ENCODE measurements around the gene SKIC8. TPM values are rescaled to one million over a fixed set of nuclear protein-coding genes. Genes with fewer than 3 reads are reported as not detected.
"Not testable (repeated sequence)": the region's sequence is repeated elsewhere in the genome, so short reads cannot be mapped to it uniquely, and the experiment has no call there.

Gene SKIC8
- total RNA-seq, 1 donor, result 72.1 TPM

GRCh38 chr15:78251136-78251535 lies 48.3 kb downstream of the SKIC8 start:
- TF ChIP-seq, protein P1, sequence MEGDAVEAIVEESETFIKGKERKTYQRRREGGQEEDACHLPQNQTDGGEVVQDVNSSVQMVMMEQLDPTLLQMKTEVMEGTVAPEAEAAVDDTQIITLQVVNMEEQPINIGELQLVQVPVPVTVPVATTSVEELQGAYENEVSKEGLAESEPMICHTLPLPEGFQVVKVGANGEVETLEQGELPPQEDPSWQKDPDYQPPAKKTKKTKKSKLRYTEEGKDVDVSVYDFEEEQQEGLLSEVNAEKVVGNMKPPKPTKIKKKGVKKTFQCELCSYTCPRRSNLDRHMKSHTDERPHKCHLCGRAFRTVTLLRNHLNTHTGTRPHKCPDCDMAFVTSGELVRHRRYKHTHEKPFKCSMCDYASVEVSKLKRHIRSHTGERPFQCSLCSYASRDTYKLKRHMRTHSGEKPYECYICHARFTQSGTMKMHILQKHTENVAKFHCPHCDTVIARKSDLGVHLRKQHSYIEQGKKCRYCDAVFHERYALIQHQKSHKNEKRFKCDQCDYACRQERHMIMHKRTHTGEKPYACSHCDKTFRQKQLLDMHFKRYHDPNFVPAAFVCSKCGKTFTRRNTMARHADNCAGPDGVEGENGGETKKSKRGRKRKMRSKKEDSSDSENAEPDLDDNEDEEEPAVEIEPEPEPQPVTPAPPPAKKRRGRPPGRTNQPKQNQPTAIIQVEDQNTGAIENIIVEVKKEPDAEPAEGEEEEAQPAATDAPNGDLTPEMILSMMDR (IDR thresholded peaks at IDR 0.05; ENCODE audit: insufficient read depth, low read depth, low read length), result no peak
- H3K4me3 ChIP-seq (ENCODE audit: low read depth, low read length), result no peak overlapping the region
- no peak for DNase-seq (ENCODE audit: low read depth)

DNA sequence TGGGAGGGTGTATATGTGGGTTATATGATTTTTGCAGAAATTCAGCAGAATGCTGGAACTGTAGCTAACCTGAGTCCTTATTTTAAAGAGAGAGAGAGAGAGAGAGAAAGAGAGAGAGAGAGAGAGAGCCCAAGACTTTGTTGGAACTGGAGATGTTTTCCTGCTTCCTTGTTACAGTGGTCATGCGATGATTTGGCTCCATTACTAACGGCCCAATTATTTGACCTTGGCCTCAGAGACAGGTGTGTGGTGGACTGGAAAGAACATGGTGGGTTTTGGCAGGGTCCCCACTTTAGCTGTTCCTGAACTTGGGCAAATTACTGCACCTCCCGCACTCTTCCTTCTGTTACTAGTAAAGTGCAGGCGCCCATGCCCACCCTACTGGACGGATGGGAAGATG lies 50.3 kb downstream of the SKIC8 start:
- DNase-seq (ENCODE audit: low read depth), result no peak
- TF ChIP-seq, protein P1 (IDR thresholded peaks at IDR 0.05; ENCODE audit: insufficient read depth, low read depth, low read length), result no peak
- H3K4me3 ChIP-seq (ENCODE audit: low read depth, low read length), result no peak overlapping the region

- H3K4me3 ChIP-seq (ENCODE audit: low read depth, low read length), result no peak overlapping the region
- no peak for DNase-seq (ENCODE audit: low read depth)
- TF ChIP-seq, protein P1 (IDR thresholded peaks at IDR 0.05; ENCODE audit: insufficient read depth, low read depth, low read length), result no peak
Measured at GRCh38 chr15:78247911-78248310, 51.5 kb downstream of the SKIC8 start.

DNA sequence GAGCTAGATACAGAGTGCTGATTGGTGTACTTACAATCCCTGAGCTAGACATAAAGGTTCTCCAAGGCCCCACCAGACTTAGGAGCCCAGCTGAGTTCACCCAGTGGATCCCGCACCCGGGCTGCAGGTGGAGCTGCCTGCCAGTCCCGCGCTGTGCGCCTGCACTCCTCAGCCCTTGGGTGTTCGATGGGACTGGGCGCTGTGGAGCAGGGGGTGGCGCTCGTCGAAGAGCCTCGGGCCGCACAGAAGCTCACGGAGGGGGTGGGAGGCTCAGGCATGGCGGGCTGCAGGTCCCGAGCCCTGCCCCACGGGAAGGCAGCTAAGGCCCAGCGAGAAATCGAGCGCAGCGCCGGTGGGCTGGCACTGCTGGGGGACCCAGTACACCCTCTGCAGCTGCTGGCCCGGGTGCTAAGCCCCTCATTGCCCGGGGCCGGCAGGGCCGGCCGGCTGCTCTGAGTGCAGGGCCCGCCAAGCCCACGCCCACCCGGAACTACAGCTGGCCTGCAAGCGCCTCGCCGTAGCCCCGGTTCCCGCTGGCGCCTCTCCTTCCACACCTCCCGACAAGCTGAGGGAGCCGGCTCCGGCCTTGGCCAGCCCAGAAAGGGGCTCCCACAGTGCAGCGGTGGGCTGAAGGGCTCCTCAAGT lies 53.3 kb downstream of the SKIC8 start:
- not testable (repeated sequence) for DNase-seq (ENCODE audit: low read depth); H3K4me3 ChIP-seq (ENCODE audit: low read depth, low read length)

DNA sequence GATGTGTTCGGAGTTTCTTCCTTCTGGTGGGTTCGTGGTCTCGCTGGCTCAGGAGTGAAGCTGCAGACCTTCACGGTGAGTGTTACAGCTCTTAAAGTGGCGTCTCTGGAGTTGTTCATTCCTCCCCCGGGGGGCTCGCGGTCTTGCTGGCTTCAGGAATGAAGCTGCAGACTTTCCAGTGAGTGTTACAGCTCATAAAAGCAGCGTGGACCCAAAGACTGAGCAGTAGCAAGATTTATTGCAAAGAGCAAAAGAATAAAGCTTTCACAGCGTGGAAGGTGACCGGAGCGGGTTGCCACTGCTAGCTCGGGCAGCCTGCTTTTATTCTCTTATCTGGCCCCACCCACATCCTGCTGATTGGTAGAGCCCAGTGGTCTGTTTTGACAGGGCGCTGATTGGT lies 54.0 kb downstream of the SKIC8 start:
- not testable (repeated sequence) for H3K4me3 ChIP-seq (ENCODE audit: low read depth, low read length); DNase-seq (ENCODE audit: low read depth)

GRCh38 chr15:78244893-78245292 lies 54.5 kb downstream of the SKIC8 start:
- no peak for DNase-seq (ENCODE audit: low read depth)
- TF ChIP-seq, protein P1 (IDR thresholded peaks at IDR 0.05; ENCODE audit: insufficient read depth, low read depth, low read length), result no peak
- no peak overlapping the region for H3K4me3 ChIP-seq (ENCODE audit: low read depth, low read length)

DNA sequence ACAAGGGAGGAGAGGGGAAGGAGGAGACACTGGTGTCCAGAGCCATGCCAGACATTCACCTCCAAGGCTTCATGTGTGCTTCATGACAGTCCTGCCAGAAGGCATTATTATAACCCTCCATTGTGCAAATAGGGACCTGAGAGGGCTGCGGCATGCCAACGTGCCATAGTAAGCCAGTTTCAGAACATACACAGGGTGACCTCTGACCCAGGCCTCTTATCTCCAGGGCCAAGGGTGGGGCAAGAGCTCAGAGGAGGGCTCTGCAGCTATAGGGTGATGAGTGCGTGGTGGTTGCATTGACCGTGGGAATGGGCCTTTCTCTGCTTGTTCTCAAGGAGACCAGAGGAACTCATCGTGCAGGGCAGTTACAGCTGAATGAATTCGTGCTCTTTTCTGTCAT lies 55.3 kb downstream of the SKIC8 start:
- TF ChIP-seq, protein P1 (IDR thresholded peaks at IDR 0.05; ENCODE audit: insufficient read depth, low read depth, low read length), result no peak
- peak; percentile 25 for DNase-seq (ENCODE audit: low read depth)
- H3K4me3 ChIP-seq (ENCODE audit: low read depth, low read length), result no peak overlapping the region

DNA sequence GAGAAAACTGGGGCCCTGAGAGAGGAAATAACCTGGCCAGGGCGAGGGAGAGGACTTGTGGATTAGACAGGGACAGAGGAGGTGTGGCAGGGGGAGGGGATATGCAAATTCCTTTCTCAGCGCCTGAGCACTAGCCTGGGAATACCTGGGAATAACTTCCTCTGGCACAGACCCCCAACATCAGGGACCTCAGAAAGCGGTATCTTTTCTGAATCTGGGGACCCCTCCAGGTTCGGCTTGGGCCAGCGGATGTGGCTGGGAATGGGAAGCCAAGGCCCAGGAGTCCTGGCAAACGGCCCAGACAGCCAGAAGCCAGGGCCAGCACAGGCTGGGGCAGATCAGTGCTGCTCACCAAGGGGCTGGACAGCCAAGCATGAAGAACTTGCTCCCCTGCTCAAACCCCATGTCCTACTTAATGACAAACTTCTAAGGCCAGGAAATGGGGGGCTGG lies 55.9 kb downstream of the SKIC8 start:
- no peak overlapping the region for H3K4me3 ChIP-seq (ENCODE audit: low read depth, low read length)
- DNase-seq (ENCODE audit: low read depth), result peak; percentile 11
- TF ChIP-seq, protein P1 (IDR thresholded peaks at IDR 0.05; ENCODE audit: insufficient read depth, low read depth, low read length), result no peak

Data from fibroblast of villous mesenchyme (primary cell).